Colonic mucosa (tissue), 4 donors: ENCODE results near the gene CKB. TPM values are rescaled to one million over a fixed set of nuclear protein-coding genes. Genes with fewer than 3 reads are reported as not detected.

ENCODE experiments used
- DNase-seq: peaks from one replicate; pipeline ENCODE4 v3.0.0-alpha.2; 2020
- H3K27ac ChIP-seq: fragments of 200-600 bp; one replicate; pipeline ENCODE4 v1.8.0; 2021
- H3K27me3 ChIP-seq: fragments of 200-600 bp; one replicate; pipeline ENCODE4 v1.8.0; 2021
- H3K36me3 ChIP-seq: fragments of 200-600 bp; one replicate; pipeline ENCODE4 v1.8.0; 2021
- H3K4me1 ChIP-seq: fragments of 200-600 bp; one replicate; pipeline ENCODE4 v1.8.0; 2021; ENCODE audit warnings: mild to moderate bottlenecking
- H3K4me3 ChIP-seq: fragments of 200-600 bp; one replicate; pipeline ENCODE4 v1.8.0; 2021
- H3K9ac ChIP-seq, 2 donors: one replicate each; pipeline ENCODE4 v1.7.0; 2013; ENCODE audit warnings: control low read depth in 2 of 2, low read depth in 2 of 2, low read length in 2 of 2
- H3K9me3 ChIP-seq: fragments of 200-600 bp; one replicate; pipeline ENCODE4 v1.8.0; 2021
- intact Hi-C: fragments of 100-400 bp; cut with DNase I; formaldehyde crosslinking; loops from one replicate; pipeline ENCODE4 v1.14.1; 2022
- total RNA-seq, 2 donors: library from RNA; stranded (reverse); fragmentation: NEBNext Ultra II Directional in 1 of 2; extraction: Animal tissue kit (Norgen Biotek cat#: 25700) in 1 of 2; gene quantifications; one replicate each; pipeline ENCODE4 v1.2.1, GENCODE V29; 2021
- TF ChIP-seq, protein P1 (sequence below): fragments of 200-600 bp; IDR thresholded peaks from one replicate; pipeline ENCODE4 v1.8.0; 2022; ENCODE audit warnings: antibody characterized with exemption, mild to moderate bottlenecking
- donor health status: healthy.
- donor health status: DM: no; HTN: no; CAD: no.
- donor health status: DM: no; HTN: no; CAD: no.

Gene CKB
- total RNA-seq, 2 donors from 2014 or later, result 1,501 to 4,641 TPM

DNA sequence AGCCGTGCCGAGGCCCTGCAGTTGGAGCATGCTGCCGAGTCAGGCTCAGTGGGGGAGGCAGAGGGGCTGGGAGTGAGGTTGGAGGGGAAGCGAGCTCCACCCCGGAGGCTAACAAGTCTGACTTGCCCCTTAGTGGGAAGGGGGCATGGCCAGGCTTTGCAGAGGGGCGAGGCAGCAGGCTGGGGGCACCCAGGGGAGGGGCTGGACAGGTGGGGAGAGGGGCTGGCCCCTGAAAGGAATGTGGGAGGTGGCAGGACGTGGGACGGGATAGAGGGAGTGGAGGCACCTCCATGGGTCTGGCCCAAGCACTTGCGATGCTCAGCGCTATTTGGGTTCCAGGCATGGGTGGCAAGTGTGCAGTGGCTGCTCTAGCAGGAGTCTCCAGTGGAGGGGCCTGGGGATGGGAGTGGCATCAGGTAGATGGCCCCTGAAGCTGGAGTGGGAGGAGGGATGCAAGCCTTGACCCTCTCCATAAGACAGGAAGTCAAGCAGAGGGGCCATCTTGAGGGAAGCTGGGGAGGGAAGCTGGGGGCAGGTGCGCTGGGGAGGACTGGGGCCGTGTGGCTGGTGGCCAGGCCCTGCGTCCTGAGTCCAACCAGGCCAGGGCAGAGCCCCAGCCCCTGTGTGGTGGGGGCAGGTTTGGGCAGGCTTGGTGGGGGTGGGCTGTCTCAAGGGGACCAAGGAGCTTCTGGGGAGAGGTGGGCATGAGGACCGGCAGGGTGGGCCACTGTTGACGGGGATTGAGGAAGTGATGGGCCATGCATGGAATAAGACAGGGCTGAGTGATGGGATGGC is 9.0 kb upstream of the CKB start:
- Histone ChIP-seq H3K27ac (no peak overlapping the region), H3K27me3 (no peaks in the 10 kb centered on the region), H3K9me3 (no peaks in the 10 kb centered on the region), H3K9ac (no peak overlapping the region), H3K4me1 (peaks cover 20% of the 10 kb centered on the region), H3K36me3 (no peaks in the 10 kb centered on the region), H3K4me3 (no peak overlapping the region)
- intact Hi-C loops, result no loop called here
- TF ChIP-seq, protein P1, sequence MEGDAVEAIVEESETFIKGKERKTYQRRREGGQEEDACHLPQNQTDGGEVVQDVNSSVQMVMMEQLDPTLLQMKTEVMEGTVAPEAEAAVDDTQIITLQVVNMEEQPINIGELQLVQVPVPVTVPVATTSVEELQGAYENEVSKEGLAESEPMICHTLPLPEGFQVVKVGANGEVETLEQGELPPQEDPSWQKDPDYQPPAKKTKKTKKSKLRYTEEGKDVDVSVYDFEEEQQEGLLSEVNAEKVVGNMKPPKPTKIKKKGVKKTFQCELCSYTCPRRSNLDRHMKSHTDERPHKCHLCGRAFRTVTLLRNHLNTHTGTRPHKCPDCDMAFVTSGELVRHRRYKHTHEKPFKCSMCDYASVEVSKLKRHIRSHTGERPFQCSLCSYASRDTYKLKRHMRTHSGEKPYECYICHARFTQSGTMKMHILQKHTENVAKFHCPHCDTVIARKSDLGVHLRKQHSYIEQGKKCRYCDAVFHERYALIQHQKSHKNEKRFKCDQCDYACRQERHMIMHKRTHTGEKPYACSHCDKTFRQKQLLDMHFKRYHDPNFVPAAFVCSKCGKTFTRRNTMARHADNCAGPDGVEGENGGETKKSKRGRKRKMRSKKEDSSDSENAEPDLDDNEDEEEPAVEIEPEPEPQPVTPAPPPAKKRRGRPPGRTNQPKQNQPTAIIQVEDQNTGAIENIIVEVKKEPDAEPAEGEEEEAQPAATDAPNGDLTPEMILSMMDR, result no peak
- no peak for DNase-seq

DNA sequence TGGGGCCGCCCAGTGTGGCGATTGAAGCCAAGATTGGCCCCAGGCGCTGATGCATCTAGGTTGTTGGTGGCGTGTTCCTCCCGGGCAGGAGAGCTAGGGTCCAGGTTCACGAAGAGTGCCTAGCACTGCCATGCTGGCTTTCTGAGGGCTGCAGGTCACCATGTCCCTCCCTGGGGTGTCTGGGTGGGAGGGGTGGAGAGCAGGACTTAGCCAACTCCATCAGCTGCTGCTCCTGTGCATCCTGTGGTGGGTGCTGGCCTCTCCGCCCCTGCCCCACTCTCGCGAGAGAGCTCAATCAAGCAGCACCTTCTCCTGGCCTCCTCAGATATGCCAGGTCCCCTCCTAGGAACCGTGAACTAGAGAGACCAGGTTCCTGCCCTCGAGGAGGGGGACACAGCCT is 8.2 kb upstream of the CKB start:
- TF ChIP-seq, protein P1, result no peak
- H3K4me3 ChIP-seq, result no peak overlapping the region
- no peak overlapping the region for H3K9ac ChIP-seq
- DNase-seq, result no peak
- peaks cover 28% of the 10 kb centered on the region for H3K4me1 ChIP-seq
- no peaks in the 10 kb centered on the region for H3K36me3 ChIP-seq
- H3K9me3 ChIP-seq, result no peaks in the 10 kb centered on the region
- intact Hi-C loops, result no loop called here
- H3K27me3 ChIP-seq, result no peaks in the 10 kb centered on the region
- no peak overlapping the region for H3K27ac ChIP-seq

GRCh38 chr14:103530390-103530789 is 7.8 kb upstream of the CKB start:
- DNase-seq, result no peak
- H3K9me3 ChIP-seq, result no peaks in the 10 kb centered on the region
- no peaks in the 10 kb centered on the region for H3K27me3 ChIP-seq
- no peak overlapping the region for H3K4me3 ChIP-seq
- no peak overlapping the region for H3K27ac ChIP-seq
- TF ChIP-seq, protein P1, result no peak
- H3K4me1 ChIP-seq, result peaks cover 30% of the 10 kb centered on the region
- H3K9ac ChIP-seq, result peak overlapping the region; percentile 87 to 88
- intact Hi-C loops, result no loop called here
- H3K36me3 ChIP-seq, result no peaks in the 10 kb centered on the region

DNA sequence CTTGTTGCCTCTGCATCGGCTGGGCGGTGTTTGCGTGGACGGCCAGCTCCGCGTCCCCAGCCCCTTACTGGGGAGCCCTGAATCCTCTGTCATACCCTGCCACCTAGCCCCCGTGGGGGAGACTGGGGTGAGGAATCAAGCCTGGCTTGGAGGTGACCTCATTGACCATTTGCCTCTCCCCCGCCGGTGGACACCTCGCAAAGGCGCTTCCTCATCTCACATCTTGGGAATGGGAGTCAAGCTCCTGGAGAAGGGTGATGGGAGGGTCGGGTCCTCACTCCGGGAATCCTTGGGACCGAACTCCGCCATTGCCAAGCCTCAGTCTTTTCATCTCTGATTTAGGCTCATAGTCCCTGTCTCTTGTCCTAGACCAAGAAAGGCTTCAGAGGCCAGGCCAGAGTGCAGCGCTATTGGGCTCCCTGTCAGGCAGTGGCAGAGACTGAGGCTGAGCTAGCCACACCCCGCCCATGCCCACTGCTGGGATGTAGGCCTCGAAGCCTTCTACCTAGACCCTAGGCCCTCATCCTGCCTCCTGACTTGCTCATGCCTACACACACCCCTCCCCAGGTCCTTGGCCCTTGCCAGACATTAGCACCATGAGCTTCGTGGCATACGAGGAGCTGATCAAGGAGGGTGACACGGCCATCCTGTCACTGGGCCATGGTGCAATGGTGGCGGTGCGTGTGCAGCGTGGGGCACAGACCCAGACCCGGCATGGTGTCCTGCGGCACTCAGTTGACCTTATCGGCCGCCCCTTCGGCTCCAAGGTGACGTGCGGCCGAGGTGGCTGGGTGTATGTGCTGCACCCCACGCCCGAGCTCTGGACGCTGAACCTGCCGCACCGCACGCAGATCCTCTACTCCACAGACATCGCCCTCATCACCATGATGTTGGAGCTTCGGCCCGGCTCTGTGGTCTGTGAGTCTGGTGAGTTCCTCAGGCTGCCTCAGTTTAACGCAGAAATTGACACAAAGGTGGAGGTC is 7.0 kb upstream of the CKB start:
- Histone ChIP-seq H3K27me3 (no peaks in the 10 kb centered on the region), H3K4me3 (peak overlapping the region; percentile 97), H3K9ac (peak overlapping the region; percentile 87 to 88), H3K4me1 (peaks cover 32% of the 10 kb centered on the region), H3K27ac (peak overlapping the region; percentile 80), H3K36me3 (no peaks in the 10 kb centered on the region), H3K9me3 (no peaks in the 10 kb centered on the region)
- TF ChIP-seq, protein P1, result no peak
- DNase-seq, result no peak
- intact Hi-C loops, result no loop called here

GRCh38 chr14:103528587-103529382 is 6.2 kb upstream of the CKB start, which contains the start of gene TRMT61A:
TRMT61A (plus strand) TSS chr14:103529196; CDS start chr14:103529979, 783 bp downstream.
- TF ChIP-seq, protein P1, result no peak
- peaks cover 33% of the 10 kb centered on the region for H3K4me1 ChIP-seq

More at GRCh38 chr14:103528587-103529382, 6.2 kb upstream of the CKB start, which contains the start of gene TRMT61A:
- H3K27me3 ChIP-seq, result no peaks in the 10 kb centered on the region
- intact Hi-C loops, result no loop called here
- H3K9ac ChIP-seq, result peak within 1 kb of the TSS; percentile 87 to 88
- H3K36me3 ChIP-seq, result no peaks in the 10 kb centered on the region
- peak within 1 kb of the TSS; percentile 80 for H3K27ac ChIP-seq
- H3K9me3 ChIP-seq, result no peaks in the 10 kb centered on the region
- H3K4me3 ChIP-seq, result peak within 1 kb of the TSS; percentile 97
- peak; percentile 93 for DNase-seq
